ENCODE results near the gene ZNF407. TPM values are rescaled to one million over a fixed set of nuclear protein-coding genes. Genes with fewer than 3 reads are reported as not detected.

ZNF407 gene
- total and polyA plus RNA-seq, 12 donors = 2.5 to 14.9 (median 12.7) TPM

DNA sequence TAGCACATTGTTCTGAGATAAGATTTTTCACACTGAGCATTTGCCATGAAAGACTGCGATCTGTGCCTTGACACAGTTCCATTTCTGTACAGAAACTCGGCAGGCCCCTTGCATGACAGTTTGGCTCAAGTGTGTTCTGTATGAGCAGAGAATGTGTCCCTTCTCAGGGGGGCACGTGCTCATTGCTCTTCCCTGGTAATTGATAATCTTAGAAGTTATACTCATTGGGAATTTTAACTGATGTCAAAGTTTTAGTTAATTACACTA is 440.0 kb downstream of the ZNF407 start:
- Histone ChIP-seq H3K4me1 (peaks cover 0 to 3% (median 0%) of the 10 kb centered on the region in 9 donors), H3K27ac (no peak overlapping the region), H3K4me3 (no peak overlapping the region), H3K36me3 (no peaks in the 10 kb centered on the region), H3K27me3 (no peaks in the 10 kb centered on the region), H3K9me3 (no peaks in the 10 kb centered on the region)
- TF ChIP-seq, protein P1, sequence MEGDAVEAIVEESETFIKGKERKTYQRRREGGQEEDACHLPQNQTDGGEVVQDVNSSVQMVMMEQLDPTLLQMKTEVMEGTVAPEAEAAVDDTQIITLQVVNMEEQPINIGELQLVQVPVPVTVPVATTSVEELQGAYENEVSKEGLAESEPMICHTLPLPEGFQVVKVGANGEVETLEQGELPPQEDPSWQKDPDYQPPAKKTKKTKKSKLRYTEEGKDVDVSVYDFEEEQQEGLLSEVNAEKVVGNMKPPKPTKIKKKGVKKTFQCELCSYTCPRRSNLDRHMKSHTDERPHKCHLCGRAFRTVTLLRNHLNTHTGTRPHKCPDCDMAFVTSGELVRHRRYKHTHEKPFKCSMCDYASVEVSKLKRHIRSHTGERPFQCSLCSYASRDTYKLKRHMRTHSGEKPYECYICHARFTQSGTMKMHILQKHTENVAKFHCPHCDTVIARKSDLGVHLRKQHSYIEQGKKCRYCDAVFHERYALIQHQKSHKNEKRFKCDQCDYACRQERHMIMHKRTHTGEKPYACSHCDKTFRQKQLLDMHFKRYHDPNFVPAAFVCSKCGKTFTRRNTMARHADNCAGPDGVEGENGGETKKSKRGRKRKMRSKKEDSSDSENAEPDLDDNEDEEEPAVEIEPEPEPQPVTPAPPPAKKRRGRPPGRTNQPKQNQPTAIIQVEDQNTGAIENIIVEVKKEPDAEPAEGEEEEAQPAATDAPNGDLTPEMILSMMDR (IDR thresholded peaks at IDR 0.05) = no peak
- ATAC-seq (peak in 1 of 8 donors; percentile 27), DNase-seq (no peak)
- 39 to 56% methylated on average over 3 of the region's 3 CpGs for WGBS, 2 donors
- intact Hi-C loops (cut with DNase I) = no loop called here

DNA sequence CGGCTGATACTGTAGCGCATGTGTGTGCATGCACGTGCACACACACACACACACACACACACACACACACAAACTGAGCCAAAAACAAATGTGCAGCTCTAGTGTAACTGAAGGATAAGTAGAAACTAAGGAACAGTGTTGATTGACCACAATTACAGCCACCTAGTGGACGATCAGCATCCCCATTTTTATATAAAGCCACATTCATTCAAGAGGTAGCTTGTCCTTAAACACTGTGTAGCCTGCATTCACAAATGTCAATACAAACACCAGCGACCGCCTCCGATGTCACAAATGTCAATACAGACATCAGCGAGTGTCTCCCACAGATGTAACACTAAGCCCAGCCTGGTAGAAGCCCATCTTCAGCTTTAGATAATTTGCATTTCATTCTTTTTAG is 443.9 kb downstream of the ZNF407 start:
- intact Hi-C loops (cut with DNase I) = loop anchor here in 1 of 10 donors (10.0 kb wide), 1 partner anchor 163 kb away; the partner anchor contains the start of gene PTGR3
- WGBS, 2 donors = 88% methylated on average over 8 of the region's 8 CpGs
- H3K36me3 ChIP-seq = no peaks in the 10 kb centered on the region
- peaks cover 0 to 7% (median 0%) of the 10 kb centered on the region in 9 donors for H3K4me1 ChIP-seq
- no peak overlapping the region for H3K27ac ChIP-seq
- ATAC-seq (no peak), DNase-seq (no peak)
- no peaks in the 10 kb centered on the region for H3K9me3 ChIP-seq
- H3K4me3 ChIP-seq = no peak overlapping the region
- TF ChIP-seq, protein P1 (IDR thresholded peaks at IDR 0.05) = peak in 6 of 9 donors; percentile 16 to 39 (median 31)
- no peaks in the 10 kb centered on the region for H3K27me3 ChIP-seq

DNA sequence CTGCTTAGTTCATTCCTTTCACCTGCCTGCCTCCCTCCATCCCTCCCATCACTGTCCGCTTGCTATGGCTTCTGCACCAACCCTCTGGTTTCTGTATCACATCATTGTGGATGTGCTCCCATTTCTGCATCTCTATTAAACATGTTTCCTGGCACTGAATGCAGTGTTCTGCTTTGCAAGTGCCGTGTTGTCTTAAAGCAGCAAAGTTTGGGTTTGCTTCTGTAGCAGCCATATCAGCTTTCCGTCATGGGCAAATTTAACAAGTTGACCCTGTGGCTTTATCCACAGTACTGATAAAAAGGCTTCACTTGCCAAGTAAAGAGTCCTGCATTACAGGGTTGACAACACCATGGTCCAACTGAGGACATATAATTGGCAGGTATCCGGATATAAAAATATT is 445.8 kb downstream of the ZNF407 start:
- H3K9me3 ChIP-seq = no peaks in the 10 kb centered on the region
- H3K4me1 ChIP-seq = peaks cover 0 to 24% (median 11%) of the 10 kb centered on the region in 9 donors
- TF ChIP-seq, protein P1 (IDR thresholded peaks at IDR 0.05) = no peak
- peak overlapping the region in 3 of 10 donors; percentile 11 to 38 (median 37) for H3K27ac ChIP-seq
- 51 to 71% methylated on average over 4 of the region's 4 CpGs for WGBS, 2 donors
- intact Hi-C loops (cut with DNase I) = loop anchor here in 1 of 10 donors (10.0 kb wide), 1 partner anchor 161 kb away; the partner anchor contains the start of gene PTGR3
- no peaks in the 10 kb centered on the region for H3K36me3 ChIP-seq
- ATAC-seq (peak in 5 of 8 donors; percentile 12 to 77 (median 51)), DNase-seq (no peak)
- H3K4me3 ChIP-seq = no peak overlapping the region
- no peaks in the 10 kb centered on the region for H3K27me3 ChIP-seq

DNA sequence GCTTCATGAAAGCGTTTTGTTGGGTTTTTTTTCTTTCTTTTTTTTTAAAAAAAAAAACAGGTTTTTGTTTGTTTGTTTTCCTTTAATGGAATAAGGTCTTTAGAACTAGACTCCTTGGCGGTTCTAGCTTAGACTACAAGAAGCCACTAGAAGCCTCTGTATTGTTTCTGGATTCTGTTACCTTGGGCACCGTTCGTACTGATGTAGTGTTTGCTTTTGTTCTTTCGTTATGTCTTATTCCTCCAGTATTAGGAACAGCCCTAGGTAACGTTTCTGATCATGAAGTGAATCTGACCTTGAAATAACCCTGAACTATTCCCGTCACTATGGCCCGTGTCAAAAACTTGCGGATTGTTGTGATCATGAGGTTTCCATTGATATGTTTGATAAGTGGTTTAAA is 446.6 kb downstream of the ZNF407 start:
- WGBS, 2 donors = 84 to 86% methylated on average over 9 of the region's 9 CpGs
- intact Hi-C loops (cut with DNase I) = loop anchor here in 1 of 10 donors (10.0 kb wide), 1 partner anchor 161 kb away; the partner anchor contains the start of gene PTGR3
- DNase-seq (no peak), ATAC-seq (no peak)
- no peaks in the 10 kb centered on the region for H3K27me3 ChIP-seq
- no peaks in the 10 kb centered on the region for H3K36me3 ChIP-seq
- H3K27ac ChIP-seq = peak overlapping the region in 2 of 10 donors; percentile 11 to 38
- no peaks in the 10 kb centered on the region for H3K9me3 ChIP-seq
- H3K4me3 ChIP-seq = no peak overlapping the region
- TF ChIP-seq, protein P1 (IDR thresholded peaks at IDR 0.05) = no peak
- peaks cover 0 to 31% (median 11%) of the 10 kb centered on the region in 9 donors for H3K4me1 ChIP-seq
